Endothelial cell of umbilical vein (primary cell): Measurements from ENCODE around the gene ATG7. TPM values are rescaled to one million over a fixed set of nuclear protein-coding genes. Genes with fewer than 3 reads are reported as not detected.

Source experiments
- BruUV-seq: library from RNA; stranded (reverse); fragments of 400-500 nt; replicated peaks from 2 replicates; lab custom pipeline; 2021; lab: Mats Ljungman, UMichigan
- CTCF ChIA-PET: fragments of 300-600, 350-600 bp; sonication (Branson Sonifier 250); formaldehyde crosslinking; loops from one replicate; lab custom pipeline; 2021; ENCODE audit warnings: antibody characterized with exemption, inconsistent platforms; lab: Charles Lee
- POLR2A ChIA-PET: fragments of 300-600, 350-600 bp; sonication (Branson Sonifier 250); formaldehyde crosslinking; loops from one replicate; lab custom pipeline; 2021; ENCODE audit warnings: antibody characterized with exemption, inconsistent platforms; lab: Charles Lee
- DNase-seq: peaks from one replicate; pipeline ENCODE4 v3.0.0-alpha.2; 2011; ENCODE audit warnings: low read depth, low spot score
- FAIRE-seq: peaks from 2 replicates; lab custom pipeline; 2011; peaks lifted over from hg19 to GRCh38; lab: Jason Lieb, UNC
- H2AFZ ChIP-seq: 2 replicates; pipeline ENCODE4 v1.6.0; 2012; ENCODE audit warnings: low read depth, low read length, control low read depth, inconsistent platforms
- H3K27ac ChIP-seq: 2 replicates; pipeline ENCODE4 v1.5.1; 2011; ENCODE audit warnings: low read depth, mild to moderate bottlenecking, control low read depth, low read length, moderate library complexity; ENCODE audit not compliant: insufficient read depth
- H3K27me3 ChIP-seq, 2 experiments: 2 replicates each; pipeline versions ENCODE4 v1.6.0 to v1.6.1; 2011; ENCODE audit warnings: low read length in 2 of 2, mixed read lengths in 1 of 2; ENCODE audit not compliant: control insufficient read depth in 2 of 2, insufficient read depth in 2 of 2
- H3K36me3 ChIP-seq, 2 experiments: 2 replicates in 1 of 2; 3 replicates in 1 of 2; pipeline ENCODE4 v1.5.1; 2011; ENCODE audit warnings: low read length in 2 of 2, mild to moderate bottlenecking in 1 of 2, moderate library complexity in 1 of 2; ENCODE audit not compliant: control insufficient read depth in 2 of 2, insufficient read depth in 2 of 2; ENCODE audit errors: extremely low read depth in 1 of 2
- H3K4me1 ChIP-seq: 3 replicates; pipeline ENCODE4 v1.5.1; 2011; ENCODE audit warnings: mild to moderate bottlenecking, low read length; ENCODE audit not compliant: control insufficient read depth, insufficient read depth; ENCODE audit errors: extremely low read depth
- H3K4me2 ChIP-seq: 2 replicates; pipeline ENCODE4 v1.6.1; 2011; ENCODE audit warnings: low read length, control low read depth, mixed read lengths; ENCODE audit not compliant: insufficient read depth
- H3K4me3 ChIP-seq, 3 experiments: fragments of 200-600 bp in 1 of 3; sonication (generic), shearing (Covaris generic) in 1 of 3; replicated peaks in 1 of 3; 2 replicates each; pipeline ENCODE4 v1.5.1; 2011 to 2016; ENCODE audit warnings: control low read depth in 3 of 3, low read length in 3 of 3, mild to moderate bottlenecking in 2 of 3, inconsistent platforms in 1 of 3, low read depth in 1 of 3, moderate library complexity in 1 of 3; ENCODE audit not compliant: insufficient read depth in 1 of 3
- H3K79me2 ChIP-seq: 2 replicates; pipeline ENCODE4 v1.6.0; 2012; ENCODE audit warnings: low read length, inconsistent platforms; ENCODE audit not compliant: control insufficient read depth, insufficient read depth
- H3K9ac ChIP-seq: replicated peaks from 2 replicates; pipeline ENCODE3; 2011; ENCODE audit warnings: low read length, control low read depth; ENCODE audit not compliant: insufficient read depth; ENCODE audit errors: extremely low read depth
- H3K9me1 ChIP-seq: replicated peaks from 3 replicates; pipeline ENCODE4 v1.6.0; 2011; ENCODE audit warnings: mild to moderate bottlenecking, low read length; ENCODE audit not compliant: control insufficient read depth, insufficient read depth; ENCODE audit errors: extremely low read depth
- H3K9me3 ChIP-seq: replicated peaks from 2 replicates; pipeline ENCODE4 v1.5.1; 2012; ENCODE audit warnings: low read length, inconsistent platforms; ENCODE audit not compliant: control insufficient read depth, insufficient read depth
- H4K20me1 ChIP-seq: replicated peaks from 2 replicates; pipeline ENCODE3; 2011; ENCODE audit warnings: mild to moderate bottlenecking, low read length; ENCODE audit not compliant: control insufficient read depth, insufficient read depth; ENCODE audit errors: extremely low read depth
- FOS ChIP-seq: IDR thresholded peaks from 2 replicates; pipeline ENCODE4 v1.6.1; 2011; ENCODE audit warnings: mild to moderate bottlenecking, low read length, moderate library complexity, borderline replicate concordance; ENCODE audit not compliant: insufficient read depth
- GATA2 ChIP-seq: IDR thresholded peaks from 2 replicates; pipeline ENCODE4 v1.7.0; 2011; ENCODE audit warnings: low read depth, mild to moderate bottlenecking, moderate library complexity, mixed read lengths, low read length; ENCODE audit not compliant: insufficient read length, insufficient read depth
- JUN ChIP-seq: IDR thresholded peaks from 2 replicates; pipeline ENCODE4 v1.6.1; 2011; ENCODE audit warnings: borderline replicate concordance, low read depth; ENCODE audit not compliant: insufficient read length, insufficient read depth
- dilution Hi-C: fragments of 300-500 bp; cut with MboI; formaldehyde crosslinking; loops from one replicate; pipeline ENCODE4 v1.15.0; 2019; ENCODE audit warnings: low sequenced_read_pairs; ENCODE audit not compliant: extremely low pct_ligation_motif_present
- intact Hi-C: fragments of 100-400 bp; cut with micrococcal nuclease; formaldehyde crosslinking; loops from one replicate; pipeline ENCODE4 v1.10.0; 2022
- polyA plus RNA-seq, 4 experiments: library from polyadenylated mRNA; depleted of rRNA in 3 of 4; stranded (reverse) in 3 of 4; unstranded in 1 of 4; fragments of >200 nt; gene quantifications; 2 replicates each; pipeline versions ENCODE4 v1.2.1 to v1.2.3, GENCODE V29; 2011 to 2012; ENCODE audit warnings: missing spikeins in 1 of 4
- total RNA-seq: library from RNA; stranded (reverse); gene quantifications from 2 replicates; pipeline ENCODE4 v1.2.3, GENCODE V29; 2021

The ATG7 gene
- total and polyA plus RNA-seq, 2 donors (not counting 3 experiments of a cell fraction or from before 2014, with no cell fraction given): 30.8 to 48.3 TPM

DNA sequence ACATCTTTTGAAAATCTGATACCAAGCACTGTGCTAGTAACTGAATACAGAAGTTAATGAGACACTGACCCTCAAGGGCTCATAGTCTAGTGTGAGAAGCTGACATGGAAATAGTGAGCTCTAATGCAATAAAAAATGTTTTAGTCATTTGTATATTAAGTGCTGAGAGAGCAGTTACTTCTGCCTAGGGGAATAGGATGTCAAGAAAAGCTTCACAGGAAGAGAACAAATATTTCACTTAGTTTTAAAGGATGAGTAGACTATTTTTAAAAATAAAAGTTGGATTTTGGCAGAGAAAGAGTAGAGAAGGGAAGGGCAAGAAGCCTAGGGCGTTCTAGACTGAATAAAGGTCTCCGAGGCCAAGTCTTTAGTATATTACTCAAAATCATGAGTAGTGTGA is 158.4 kb downstream of the ATG7 start:
- Histone ChIP-seq H4K20me1 (no peaks in the 10 kb centered on the region), H3K27ac (no peak overlapping the region), H3K79me2 (no peaks in the 10 kb centered on the region), H3K27me3 (no peaks in the 10 kb centered on the region), H2AFZ (no peak overlapping the region), H3K4me1 (no peaks in the 10 kb centered on the region), H3K9me3 (no peaks in the 10 kb centered on the region), H3K4me2 (no peak overlapping the region), H3K9ac (no peak overlapping the region), H3K4me3 (no peak overlapping the region), H3K36me3 (peaks cover 0 to 3% of the 10 kb centered on the region in 2 experiments), H3K9me1 (no peaks in the 10 kb centered on the region)
- TF ChIP-seq GATA2: no peak
- TF ChIP-seq JUN: no peak
- DNase-seq: no peak
- intact Hi-C loops (no loop called here), dilution Hi-C loops (no loop called here)
- ChIA-PET POLR2A (no interaction called here), CTCF (interaction anchor here (1.5 kb wide), 1 partner anchor 40 kb away, joined by 3 read pairs; no protein-coding TSS in a partner anchor)
- BruUV-seq: no TSS peak
- no peak for FAIRE-seq

DNA sequence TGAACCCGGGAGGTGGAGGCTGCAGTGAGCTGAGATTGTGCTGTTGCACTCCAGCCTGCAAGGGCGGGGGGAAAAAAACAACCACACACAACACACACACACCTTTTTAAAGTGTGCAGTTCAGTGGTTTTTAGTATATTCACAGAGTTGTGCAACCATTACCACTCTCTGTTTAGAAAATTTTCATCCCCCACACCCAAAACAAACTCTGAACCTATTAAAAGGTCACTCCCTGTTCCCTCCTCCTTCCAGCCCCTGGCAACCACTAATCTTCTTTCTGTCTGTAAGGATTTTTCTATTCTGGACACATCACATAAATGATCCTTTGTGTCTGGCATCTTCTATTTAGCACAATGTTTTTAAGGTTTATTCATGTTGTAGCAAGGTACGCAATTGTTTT is 159.1 kb downstream of the ATG7 start:
- Histone ChIP-seq H3K79me2 (no peaks in the 10 kb centered on the region), H3K4me3 (no peak overlapping the region), H3K27me3 (no peaks in the 10 kb centered on the region), H4K20me1 (no peaks in the 10 kb centered on the region), H3K4me1 (no peaks in the 10 kb centered on the region), H3K9me1 (no peaks in the 10 kb centered on the region), H3K36me3 (peaks cover 0 to 3% of the 10 kb centered on the region in 2 experiments), H3K4me2 (no peak overlapping the region), H3K9ac (no peak overlapping the region), H2AFZ (no peak overlapping the region), H3K27ac (no peak overlapping the region), H3K9me3 (no peaks in the 10 kb centered on the region)
- dilution Hi-C loops (no loop called here), intact Hi-C loops (no loop called here)
- DNase-seq (no peak), FAIRE-seq (no peak)
- ChIA-PET CTCF (interaction anchor here (1.9 to 2.1 kb wide), 2 partner anchors 9 to 18 kb away, joined by 6 to 7 read pairs; no protein-coding TSS in a partner anchor), POLR2A (no interaction called here)
- no TSS peak for BruUV-seq
- TF ChIP-seq FOS (no peak), JUN (no peak)
